HAP-1 (cell line): ENCODE data around the gene ALDH2.
"Not testable (repeated sequence)": the region's sequence is repeated elsewhere in the genome, so short reads cannot be mapped to it uniquely, and the experiment has no call there.

Experiments
- DNase-seq, 2 experiments: peaks; one replicate each; pipeline ENCODE4 v3.0.0-alpha.2; 2016 to 2020; ENCODE audit warnings: low spot score in 2 of 2
- H3K27me3 ChIP-seq: fragments of 250-450 bp; sonication (Bioruptor Pico); 2 replicates; pipeline ENCODE4 v1.5.1; 2020; ENCODE audit warnings: low read depth, mild to moderate bottlenecking, moderate library complexity
- H3K36me3 ChIP-seq: fragments of 250-450 bp; sonication (Bioruptor Pico); replicated peaks from 2 replicates; pipeline ENCODE4 v1.5.1; 2020; ENCODE audit warnings: mild to moderate bottlenecking
- H3K4me1 ChIP-seq: fragments of 250-450 bp; sonication (Bioruptor Pico); 2 replicates; pipeline ENCODE4 v1.5.1; 2020; ENCODE audit warnings: mild to moderate bottlenecking
- H3K4me3 ChIP-seq: fragments of 250-450 bp; sonication (Bioruptor Pico); 2 replicates; pipeline ENCODE4 v1.5.1; 2020; ENCODE audit warnings: mild to moderate bottlenecking, moderate library complexity
- H3K9me3 ChIP-seq: fragments of 250-450 bp; sonication (Bioruptor Pico); 2 replicates; pipeline ENCODE4 v1.5.1; 2020; ENCODE audit warnings: mild to moderate bottlenecking, moderate library complexity
- in situ Hi-C: fragments of 300-500 bp; cut with MboI; formaldehyde crosslinking; loops from 3 replicates; pipeline ENCODE4 v1.14.3; 2020; ENCODE audit warnings: low sequenced_read_pairs, inconsistent platforms, mixed read lengths

ALDH2 gene

GRCh38 chr12:111766608-111767361 lies at the start of gene ALDH2:
ALDH2 (plus strand) TSS chr12:111766933; CDS start chr12:111766983, 50 bp downstream.
- no peak within 1 kb of the TSS for H3K4me3 ChIP-seq
- H3K9me3 ChIP-seq: no peaks in the 10 kb centered on the region
- no peak for DNase-seq
- peaks cover 3% of the 10 kb centered on the region; the same call in 1 of the 2 replicates for H3K4me1 ChIP-seq
- in situ Hi-C loops: no loop called here
- H3K36me3 ChIP-seq: no peaks in the 10 kb centered on the region
- no peaks in the 10 kb centered on the region for H3K27me3 ChIP-seq

- H3K4me3 ChIP-seq, H3K9me3 ChIP-seq, in situ Hi-C loops, DNase-seq, H3K27me3 ChIP-seq, H3K4me1 ChIP-seq: not testable (repeated sequence)
- peaks cover 29% of the 10 kb centered on the region for H3K36me3 ChIP-seq
Observed at GRCh38 chr12:111719316-111719715, 47.4 kb upstream of the ALDH2 start.

DNA sequence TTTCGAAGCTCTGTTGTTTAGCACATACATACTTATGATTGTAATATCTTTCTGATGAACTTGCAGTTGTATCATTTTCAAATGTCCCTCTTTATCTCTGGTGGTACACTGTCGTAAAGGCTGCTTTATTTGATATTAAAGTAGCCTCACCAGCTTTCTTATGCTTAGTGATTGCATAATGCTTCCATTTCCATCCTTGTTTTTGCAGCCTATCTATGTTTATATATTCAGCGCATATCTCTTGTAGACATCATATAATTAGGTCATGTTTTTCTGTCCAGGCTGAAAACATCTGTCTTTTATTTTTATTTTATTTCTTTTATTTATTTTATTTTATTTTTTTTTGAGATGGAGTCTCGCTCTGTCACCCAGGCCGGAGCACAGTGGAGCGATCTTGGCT lies 46.3 kb upstream of the ALDH2 start:
- in situ Hi-C loops: no loop called here

DNA sequence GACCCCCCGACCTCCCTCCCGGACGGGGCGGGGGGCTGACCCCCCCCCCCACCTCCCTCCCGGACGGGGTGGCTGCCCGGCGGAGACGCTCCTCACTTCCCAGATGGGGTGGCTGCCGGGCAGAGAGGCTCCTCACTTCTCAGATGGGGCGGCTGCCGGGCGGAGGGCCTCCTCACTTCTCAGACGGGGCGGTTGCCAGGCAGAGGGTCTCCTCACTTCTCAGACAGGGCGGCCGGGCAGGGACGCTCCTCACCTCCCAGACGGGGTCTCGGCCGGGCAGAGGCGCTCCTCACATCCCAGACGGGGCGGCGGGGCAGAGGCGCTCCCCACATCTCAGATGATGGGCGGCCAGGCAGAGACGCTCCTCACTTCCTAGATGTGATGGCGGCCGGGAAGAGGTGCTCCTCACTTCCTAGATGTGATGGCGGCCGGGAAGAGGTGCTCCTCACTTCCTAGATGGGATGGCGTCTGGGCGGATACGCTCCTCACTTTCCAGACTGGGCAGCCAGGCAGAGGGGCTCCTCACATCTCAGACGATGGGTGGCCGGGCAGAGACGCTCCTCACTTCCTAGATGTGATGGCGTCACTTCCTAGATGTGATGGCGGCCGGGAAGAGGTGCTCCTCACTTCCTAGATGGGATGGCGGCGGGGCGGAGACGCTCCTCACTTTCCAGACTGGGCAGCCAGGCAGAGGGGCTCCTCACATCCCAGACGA lies 42.9 kb upstream of the ALDH2 start:
- in situ Hi-C loops, H3K4me3 ChIP-seq, DNase-seq, H3K27me3 ChIP-seq, H3K9me3 ChIP-seq, H3K4me1 ChIP-seq: not testable (repeated sequence)
- H3K36me3 ChIP-seq: peaks cover 11% of the 10 kb centered on the region

More for the DNA sequence above, 46.3 kb upstream of the ALDH2 start:
- no peak for DNase-seq
- Histone ChIP-seq H3K36me3 (peaks cover 23% of the 10 kb centered on the region), H3K4me3 (no peak overlapping the region), H3K4me1 (no peaks in the 10 kb centered on the region), H3K9me3 (no peaks in the 10 kb centered on the region), H3K27me3 (no peaks in the 10 kb centered on the region)

- Histone ChIP-seq H3K27me3 (no peaks in the 10 kb centered on the region), H3K36me3 (peaks cover 8% of the 10 kb centered on the region), H3K4me1 (no peaks in the 10 kb centered on the region), H3K4me3 (no peak overlapping the region), H3K9me3 (no peaks in the 10 kb centered on the region)
- no peak for DNase-seq
- in situ Hi-C loops: no loop called here
Observed at GRCh38 chr12:111728795-111729194, 37.9 kb upstream of the ALDH2 start.

- Histone ChIP-seq H3K36me3 (peaks cover 8% of the 10 kb centered on the region), H3K4me3 (no peak overlapping the region), H3K9me3 (no peaks in the 10 kb centered on the region), H3K4me1 (no peaks in the 10 kb centered on the region), H3K27me3 (no peaks in the 10 kb centered on the region)
- in situ Hi-C loops: no loop called here
- DNase-seq: no peak
Observed at GRCh38 chr12:111730420-111730819, 36.3 kb upstream of the ALDH2 start.

GRCh38 chr12:111732786-111733185 lies 33.9 kb upstream of the ALDH2 start:
- Histone ChIP-seq H3K4me3 (no peak overlapping the region), H3K36me3 (peaks cover 19% of the 10 kb centered on the region), H3K27me3 (no peaks in the 10 kb centered on the region), H3K9me3 (no peaks in the 10 kb centered on the region), H3K4me1 (no peaks in the 10 kb centered on the region)
- DNase-seq: no peak
- in situ Hi-C loops: no loop called here

GRCh38 chr12:111733340-111733915 lies 33.3 kb upstream of the ALDH2 start:
- Histone ChIP-seq H3K27me3 (no peaks in the 10 kb centered on the region), H3K4me3 (no peak overlapping the region), H3K4me1 (no peaks in the 10 kb centered on the region), H3K36me3 (peaks cover 22% of the 10 kb centered on the region), H3K9me3 (no peaks in the 10 kb centered on the region)
- in situ Hi-C loops: no loop called here
- no peak for DNase-seq

DNA sequence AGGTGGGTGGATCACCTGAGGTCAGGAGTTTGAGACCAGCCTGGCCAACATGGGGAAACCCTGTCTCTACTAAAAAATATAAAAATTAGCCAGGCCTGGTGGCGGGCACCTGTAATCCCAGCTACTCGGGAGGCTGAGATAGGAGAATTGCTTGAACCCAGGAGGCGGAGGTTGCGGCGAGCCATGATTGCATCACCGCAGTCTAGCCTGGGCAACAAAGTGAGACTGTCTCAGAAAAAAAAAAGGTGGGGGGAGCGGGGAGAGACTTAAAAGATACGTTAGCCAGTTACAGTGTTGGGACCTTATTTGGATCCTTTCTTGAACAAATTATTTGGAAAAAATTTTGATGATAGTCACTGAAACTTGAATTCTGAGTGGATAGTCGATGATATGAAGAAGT lies 27.2 kb upstream of the ALDH2 start:
- in situ Hi-C loops: not testable (repeated sequence)
- H3K36me3 ChIP-seq: peaks cover 17% of the 10 kb centered on the region

GRCh38 chr12:111741235-111741812 lies 25.4 kb upstream of the ALDH2 start:
- Histone ChIP-seq H3K36me3 (peaks cover 23% of the 10 kb centered on the region), H3K4me1 (no peaks in the 10 kb centered on the region), H3K9me3 (no peaks in the 10 kb centered on the region), H3K4me3 (no peak overlapping the region), H3K27me3 (no peaks in the 10 kb centered on the region)
- DNase-seq: no peak
- in situ Hi-C loops: no loop called here

More for the DNA sequence above, 27.2 kb upstream of the ALDH2 start:
- H3K27me3 ChIP-seq, DNase-seq, H3K4me3 ChIP-seq, H3K9me3 ChIP-seq, H3K4me1 ChIP-seq: not testable (repeated sequence)

GRCh38 chr12:111745211-111745610 lies 21.5 kb upstream of the ALDH2 start:
- in situ Hi-C loops: no loop called here
- H3K9me3 ChIP-seq: no peaks in the 10 kb centered on the region
- H3K36me3 ChIP-seq: peaks cover 28% of the 10 kb centered on the region
- H3K4me1 ChIP-seq: no peaks in the 10 kb centered on the region
- H3K4me3 ChIP-seq: no peak overlapping the region
- DNase-seq: no peak
- no peaks in the 10 kb centered on the region for H3K27me3 ChIP-seq

DNA sequence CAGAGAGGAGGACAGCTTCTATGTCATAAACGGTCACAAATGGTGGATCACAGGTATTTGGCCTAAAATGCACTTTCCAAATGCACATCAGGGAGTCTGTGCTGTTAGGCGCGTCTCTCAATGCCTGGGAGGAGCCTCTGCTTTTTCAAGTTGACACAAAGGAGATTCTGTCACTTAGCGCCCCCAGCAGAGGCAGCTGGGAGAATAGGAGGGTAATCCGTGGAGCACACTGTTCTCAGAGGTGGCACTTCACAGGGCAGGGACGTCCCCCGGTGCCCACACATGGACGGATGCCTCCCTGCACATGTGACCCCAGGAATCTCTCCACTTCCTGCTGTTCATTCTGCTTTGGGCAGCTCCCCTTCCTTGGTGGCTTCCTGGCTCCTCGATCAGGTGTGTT lies 19.4 kb upstream of the ALDH2 start:
- in situ Hi-C loops: no loop called here
- Histone ChIP-seq H3K4me3 (no peak overlapping the region), H3K27me3 (no peaks in the 10 kb centered on the region), H3K36me3 (peaks cover 35% of the 10 kb centered on the region), H3K9me3 (no peaks in the 10 kb centered on the region), H3K4me1 (no peaks in the 10 kb centered on the region)
- DNase-seq: no peak

DNA sequence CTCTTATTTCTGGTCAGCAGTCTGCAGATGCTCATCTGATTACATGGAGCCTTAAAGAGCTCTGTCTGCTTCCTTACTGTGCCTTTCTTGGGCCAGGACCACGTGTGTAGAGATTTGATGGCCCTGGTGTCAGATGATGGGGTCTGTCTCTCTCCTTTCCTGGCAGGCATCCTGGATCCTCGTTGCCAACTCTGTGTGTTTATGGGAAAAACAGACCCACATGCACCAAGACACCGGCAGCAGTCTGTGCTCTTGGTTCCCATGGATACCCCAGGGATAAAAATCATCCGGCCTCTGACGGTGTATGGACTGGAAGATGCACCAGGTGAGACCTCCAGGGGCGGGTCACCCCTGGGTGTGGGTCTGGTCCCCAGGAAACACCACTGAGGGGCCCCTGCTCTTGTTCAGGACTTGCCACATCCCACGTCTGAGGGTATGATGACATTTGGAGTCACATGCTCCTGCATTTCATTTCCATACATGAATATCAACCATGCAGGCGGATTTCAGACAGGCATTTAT lies 18.5 kb upstream of the ALDH2 start:
- H3K27me3 ChIP-seq: no peaks in the 10 kb centered on the region
- no peaks in the 10 kb centered on the region for H3K4me1 ChIP-seq
- no peaks in the 10 kb centered on the region for H3K9me3 ChIP-seq
- in situ Hi-C loops: no loop called here
- peaks cover 35% of the 10 kb centered on the region for H3K36me3 ChIP-seq
- no peak for DNase-seq
- H3K4me3 ChIP-seq: no peak overlapping the region

GRCh38 chr12:111748867-111749266 lies 17.9 kb upstream of the ALDH2 start:
- no peak overlapping the region for H3K4me3 ChIP-seq
- no peaks in the 10 kb centered on the region for H3K27me3 ChIP-seq
- no peaks in the 10 kb centered on the region for H3K9me3 ChIP-seq
- in situ Hi-C loops: no loop called here
- DNase-seq: no peak
- H3K4me1 ChIP-seq: no peaks in the 10 kb centered on the region
- peaks cover 35% of the 10 kb centered on the region for H3K36me3 ChIP-seq
